Spleen (tissue), 11 donors: ENCODE data around the gene MED8. TPM values are rescaled to one million over a fixed set of nuclear protein-coding genes. Genes with fewer than 3 reads are reported as not detected.

Source experiments
- DNase-seq: peaks from one replicate; pipeline ENCODE4 v3.0.0-alpha.2; 2020
- H3K27ac ChIP-seq, 8 donors: fragments of 200-600 bp; sonication (generic) in 7 of 8; 1 replicate in 4 of 8; 2 replicates in 4 of 8; pipeline versions ENCODE4 v1.5.0 to v1.8.0; 2016 to 2021; ENCODE audit warnings: inconsistent platforms in 4 of 8, mild to moderate bottlenecking in 4 of 8, moderate library complexity in 1 of 8
- H3K27me3 ChIP-seq, 7 donors: fragments of 200-600 bp; sonication (generic) in 6 of 7; replicated peaks in 1 of 7; 1 replicate in 4 of 7; 2 replicates in 3 of 7; pipeline versions ENCODE4 v1.5.0 to v1.8.0; 2016 to 2021; ENCODE audit warnings: inconsistent platforms in 3 of 7, mild to moderate bottlenecking in 1 of 7
- H3K36me3 ChIP-seq, 6 donors: fragments of 200-600 bp; sonication (generic) in 5 of 6; 1 replicate in 4 of 6; 2 replicates in 2 of 6; pipeline versions ENCODE4 v1.5.0 to v1.8.0; 2016 to 2021; ENCODE audit warnings: inconsistent platforms in 2 of 6
- H3K4me1 ChIP-seq, 6 donors: fragments of 200-600 bp; sonication (generic) in 5 of 6; 1 replicate in 3 of 6; 2 replicates in 3 of 6; pipeline versions ENCODE4 v1.5.0 to v1.8.0; 2016 to 2021; ENCODE audit warnings: inconsistent platforms in 3 of 6
- H3K4me3 ChIP-seq, 8 donors: fragments of 200-600 bp; sonication (generic) in 7 of 8; 1 replicate in 4 of 8; 2 replicates in 4 of 8; pipeline versions ENCODE4 v1.5.0 to v1.8.0; 2016 to 2021; ENCODE audit warnings: inconsistent platforms in 4 of 8, mild to moderate bottlenecking in 4 of 8, moderate library complexity in 2 of 8
- H3K9me3 ChIP-seq, 8 donors: fragments of 200-600 bp; sonication (generic) in 7 of 8; 1 replicate in 4 of 8; 2 replicates in 4 of 8; pipeline versions ENCODE4 v1.5.0 to v1.8.0; 2016 to 2021; ENCODE audit warnings: inconsistent platforms in 4 of 8
- CTCF ChIP-seq, 11 experiments: fragments of 200-600 bp in 7 of 11; fragments of 450-650 bp in 4 of 11; sonication (generic) in 4 of 11; IDR thresholded peaks in 8 of 11; conservative IDR thresholded peaks in 3 of 11; 1 replicate in 7 of 11; 2 replicates in 4 of 11; pipeline versions ENCODE4 v1.4.0 to v1.8.0; 2016 to 2021; ENCODE audit warnings: antibody characterized with exemption in 11 of 11, inconsistent platforms in 4 of 11, mild to moderate bottlenecking in 1 of 11
- POLR2A ChIP-seq, 3 donors: fragments of 450-650 bp; IDR thresholded peaks; one replicate each; pipeline ENCODE4 v1.5.1; 2017; ENCODE audit warnings: antibody characterized with exemption in 3 of 3, mild to moderate bottlenecking in 1 of 3
- POLR2AphosphoS5 ChIP-seq, 3 donors: sonication (generic); formaldehyde crosslinking; IDR thresholded peaks; one replicate each; pipeline ENCODE4 v1.5.1; 2017; ENCODE audit warnings: antibody characterized with exemption in 3 of 3
- WGBS, 5 donors: extraction: QIAGEN DNeasy Blood & Tissue Kit in 3 of 5; methylation state at CpG; one replicate each; pipeline versions ENCODE4 v1.1.5 to v1.1.7; 2013 to 2018; 5-methylcytosine and 5-hydroxymethylcytosine counted together
- intact Hi-C: fragments of 100-400 bp; cut with DNase I; formaldehyde crosslinking; loops from one replicate; pipeline ENCODE4 v1.15.0; 2023; ENCODE audit warnings: low total_unique reads
- polyA plus RNA-seq, 3 donors: library from polyadenylated mRNA; stranded (reverse); fragments of 200-250 nt; gene quantifications; one replicate each; pipeline ENCODE4 v1.2.1, GENCODE V29; 2013
- total RNA-seq, 7 donors: library from RNA; depleted of rRNA in 3 of 7; stranded (reverse); fragments of >200 nt in 3 of 7; fragmentation: NEBNext Ultra II Directional in 4 of 7; extraction: Animal tissue kit (Norgen Biotek cat#: 25700) in 4 of 7; gene quantifications; one replicate each; pipeline versions ENCODE4 v1.1.0 to v1.2.1, GENCODE V29; 2016 to 2021
- donor health status: healthy with polysubstance abuse.
- donor health status: DM: no; HTN: no; CAD: no; lungs with moderate emphysema.
- donor health status: DM: no; HTN: no; CAD: no.
- donor health status: Bipolar disorder and iron deficiency.
- donor health status: healthy.
- donor health status: DM: no; HTN: no; CAD: no.
- donor health status: DM: yes; HTN: yes; CAD: no.

Gene MED8
- total and polyA plus RNA-seq, 10 donors = 18.3 to 38.3 (median 28.2) TPM

- Histone ChIP-seq H3K27me3 (no peaks in the 10 kb centered on the region), H3K4me1 (peaks cover 0 to 5% (median 0%) of the 10 kb centered on the region in 6 donors), H3K36me3 (peaks cover 0 to 77% (median 51%) of the 10 kb centered on the region in 6 donors), H3K4me3 (no peak overlapping the region), H3K27ac (no peak overlapping the region), H3K9me3 (no peaks in the 10 kb centered on the region)
- TF ChIP-seq POLR2AphosphoS5 (IDR thresholded peaks at IDR 0.05) (no peak), CTCF (IDR thresholded peaks at IDR 0.05 in 8 of 11, conservative IDR thresholded peaks at IDR 0.05 in 3 of 11) (no peak), POLR2A (IDR thresholded peaks at IDR 0.05) (no peak)
- 80 to 97% (median 97%) methylated on average over 3 of the region's 3 CpGs for WGBS, 5 donors
- intact Hi-C loops = no loop called here
- no peak for DNase-seq
Measured at GRCh38 chr1:43410571-43410970, 21.0 kb upstream of the MED8 start.

GRCh38 chr1:43405876-43406234 is 16.3 kb upstream of the MED8 start:
- WGBS, 5 donors = 95 to 100% (median 97%) methylated on average over 2 of the region's 2 CpGs
- DNase-seq = no peak
- no peak overlapping the region for H3K4me3 ChIP-seq
- H3K27me3 ChIP-seq = no peaks in the 10 kb centered on the region
- TF ChIP-seq POLR2AphosphoS5 (IDR thresholded peaks at IDR 0.05) = no peak
- no peak for TF ChIP-seq POLR2A (IDR thresholded peaks at IDR 0.05)
- no peak for TF ChIP-seq CTCF (IDR thresholded peaks at IDR 0.05 in 8 of 11, conservative IDR thresholded peaks at IDR 0.05 in 3 of 11)
- peaks cover 0 to 24% (median 8%) of the 10 kb centered on the region in 6 donors for H3K4me1 ChIP-seq
- no peaks in the 10 kb centered on the region for H3K9me3 ChIP-seq
- H3K36me3 ChIP-seq = peaks cover 5 to 89% (median 70%) of the 10 kb centered on the region in 6 donors
- no peak overlapping the region for H3K27ac ChIP-seq
- intact Hi-C loops = no loop called here

- no peak for TF ChIP-seq POLR2A (IDR thresholded peaks at IDR 0.05)
- no peak for TF ChIP-seq CTCF (IDR thresholded peaks at IDR 0.05 in 8 of 11, conservative IDR thresholded peaks at IDR 0.05 in 3 of 11)
- DNase-seq = no peak
- no peaks in the 10 kb centered on the region for H3K27me3 ChIP-seq
- WGBS, 5 donors = 85 to 95% (median 89%) methylated on average over 5 to 6 of the region's 6 CpGs
- no peak overlapping the region for H3K27ac ChIP-seq
- H3K4me3 ChIP-seq = no peak overlapping the region
- peaks cover 5 to 89% (median 68%) of the 10 kb centered on the region in 6 donors for H3K36me3 ChIP-seq
- H3K4me1 ChIP-seq = peaks cover 0 to 24% (median 8%) of the 10 kb centered on the region in 6 donors
- H3K9me3 ChIP-seq = no peaks in the 10 kb centered on the region
- intact Hi-C loops = no loop called here
Measured at GRCh38 chr1:43405219-43405875, 15.7 kb upstream of the MED8 start.

- Histone ChIP-seq H3K4me1 (peaks cover 0 to 24% (median 8%) of the 10 kb centered on the region in 6 donors), H3K27ac (no peak overlapping the region), H3K9me3 (no peaks in the 10 kb centered on the region), H3K4me3 (no peak overlapping the region), H3K36me3 (peaks cover 5 to 86% (median 62%) of the 10 kb centered on the region in 6 donors), H3K27me3 (no peaks in the 10 kb centered on the region)
- TF ChIP-seq POLR2A (IDR thresholded peaks at IDR 0.05) (no peak), POLR2AphosphoS5 (IDR thresholded peaks at IDR 0.05) (no peak), CTCF (IDR thresholded peaks at IDR 0.05 in 8 of 11, conservative IDR thresholded peaks at IDR 0.05 in 3 of 11) (no peak)
- intact Hi-C loops = no loop called here
- DNase-seq = no peak
- 96 to 99% (median 98%) methylated on average over 5 to 6 of the region's 6 CpGs for WGBS, 5 donors
Measured at GRCh38 chr1:43404353-43404752, 14.8 kb upstream of the MED8 start.
